Upper lobe of right lung (tissue), 1 donor: ENCODE data around the gene SLC26A8. TPM values are rescaled to one million over a fixed set of nuclear protein-coding genes. Genes with fewer than 3 reads are reported as not detected.
"Not testable (repeated sequence)": the region's sequence is repeated elsewhere in the genome, so short reads cannot be mapped to it uniquely, and the experiment has no call there.

Experiments used
- ATAC-seq: fragments of 200-7000 bp; cut with Tn5 transposase; one replicate; pipeline ENCODE4 v1.9.1; 2020; ENCODE audit warnings: mild to moderate bottlenecking, moderate library complexity
- DNase-seq: peaks from one replicate; pipeline ENCODE4 v3.0.0-alpha.2; 2020
- H3K27ac ChIP-seq: fragments of 200-600 bp; one replicate; pipeline ENCODE4 v1.8.0; 2022
- H3K27me3 ChIP-seq: fragments of 200-600 bp; one replicate; pipeline ENCODE4 v1.8.0; 2022; ENCODE audit warnings: mild to moderate bottlenecking
- H3K36me3 ChIP-seq: fragments of 200-600 bp; one replicate; pipeline ENCODE4 v1.8.0; 2022
- H3K4me1 ChIP-seq: fragments of 200-600 bp; one replicate; pipeline ENCODE4 v1.8.0; 2022
- H3K4me3 ChIP-seq: fragments of 200-600 bp; one replicate; pipeline ENCODE4 v1.8.0; 2022; ENCODE audit warnings: mild to moderate bottlenecking
- H3K9me3 ChIP-seq: fragments of 200-600 bp; one replicate; pipeline ENCODE4 v1.8.0; 2022
- intact Hi-C: fragments of 100-400 bp; cut with DNase I; formaldehyde crosslinking; loops from one replicate; pipeline ENCODE4 v1.11.0; 2022
- total RNA-seq: library from RNA; stranded (reverse); fragmentation: NEBNext Ultra II Directional; extraction: Animal tissue kit (Norgen Biotek cat#: 25700); gene quantifications from one replicate; pipeline ENCODE4 v1.2.1, GENCODE V29; 2021
- TF ChIP-seq, protein P1 (sequence below): fragments of 200-600 bp; IDR thresholded peaks from one replicate; pipeline ENCODE4 v1.8.0; 2022; ENCODE audit warnings: antibody characterized with exemption
- donor health status: DM: no; HTN: yes; CAD: no; lungs with severe emphysema.

The SLC26A8 gene
- total RNA-seq, 1 donor from 2014 or later, result 0.52 TPM

DNA sequence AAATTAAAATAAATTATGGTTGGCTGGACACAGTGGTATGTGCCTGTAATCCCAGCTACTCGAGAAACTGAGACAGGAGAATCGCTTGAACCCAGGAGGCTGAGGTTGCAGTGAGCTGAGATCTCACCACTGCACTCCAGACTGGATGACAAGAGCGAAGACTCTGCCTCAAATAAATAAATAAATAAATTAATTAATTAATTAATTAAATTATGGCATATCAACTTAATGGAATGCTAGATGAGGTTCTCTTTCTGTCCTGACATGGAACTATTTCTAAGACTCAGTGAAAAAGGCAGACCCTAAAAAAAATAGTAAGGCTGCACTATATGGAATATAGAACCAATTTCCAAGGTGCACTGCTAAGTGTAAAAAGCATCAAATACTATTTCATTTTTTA lies 108.4 kb downstream of the SLC26A8 start:
- Histone ChIP-seq H3K9me3 (no peaks in the 10 kb centered on the region), H3K36me3 (no peaks in the 10 kb centered on the region), H3K4me1 (peaks cover 18% of the 10 kb centered on the region), H3K27me3 (no peaks in the 10 kb centered on the region), H3K4me3 (no peak overlapping the region), H3K27ac (no peak overlapping the region)
- DNase-seq (no peak), ATAC-seq (no peak)
- intact Hi-C loops, result no loop called here
- TF ChIP-seq, protein P1, sequence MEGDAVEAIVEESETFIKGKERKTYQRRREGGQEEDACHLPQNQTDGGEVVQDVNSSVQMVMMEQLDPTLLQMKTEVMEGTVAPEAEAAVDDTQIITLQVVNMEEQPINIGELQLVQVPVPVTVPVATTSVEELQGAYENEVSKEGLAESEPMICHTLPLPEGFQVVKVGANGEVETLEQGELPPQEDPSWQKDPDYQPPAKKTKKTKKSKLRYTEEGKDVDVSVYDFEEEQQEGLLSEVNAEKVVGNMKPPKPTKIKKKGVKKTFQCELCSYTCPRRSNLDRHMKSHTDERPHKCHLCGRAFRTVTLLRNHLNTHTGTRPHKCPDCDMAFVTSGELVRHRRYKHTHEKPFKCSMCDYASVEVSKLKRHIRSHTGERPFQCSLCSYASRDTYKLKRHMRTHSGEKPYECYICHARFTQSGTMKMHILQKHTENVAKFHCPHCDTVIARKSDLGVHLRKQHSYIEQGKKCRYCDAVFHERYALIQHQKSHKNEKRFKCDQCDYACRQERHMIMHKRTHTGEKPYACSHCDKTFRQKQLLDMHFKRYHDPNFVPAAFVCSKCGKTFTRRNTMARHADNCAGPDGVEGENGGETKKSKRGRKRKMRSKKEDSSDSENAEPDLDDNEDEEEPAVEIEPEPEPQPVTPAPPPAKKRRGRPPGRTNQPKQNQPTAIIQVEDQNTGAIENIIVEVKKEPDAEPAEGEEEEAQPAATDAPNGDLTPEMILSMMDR, result no peak

DNA sequence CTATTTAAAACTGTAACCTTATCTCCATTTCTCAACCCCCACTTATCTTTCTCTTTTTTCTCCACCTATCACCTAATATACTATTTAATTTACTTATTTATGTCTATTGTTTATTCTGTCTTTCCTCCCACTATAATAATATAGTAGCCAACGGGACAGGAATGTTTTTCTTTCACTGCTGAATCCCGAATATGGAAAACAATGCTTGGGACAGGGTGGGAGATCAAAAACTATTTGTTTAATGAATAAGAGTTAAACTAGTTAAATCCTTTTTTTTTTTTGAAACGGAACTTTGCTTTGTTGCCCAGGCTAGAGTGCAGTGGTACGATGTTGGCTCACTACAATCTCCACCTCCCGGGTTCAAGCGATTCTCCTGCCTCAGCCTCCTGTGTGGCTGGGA lies 109.9 kb downstream of the SLC26A8 start:
- intact Hi-C loops, result no loop called here
- no peaks in the 10 kb centered on the region for H3K9me3 ChIP-seq
- TF ChIP-seq, protein P1, result no peak

GRCh38 chr6:35911871-35912653 lies 112.4 kb downstream of the SLC26A8 start:
- Histone ChIP-seq H3K27ac (no peak overlapping the region), H3K27me3 (no peaks in the 10 kb centered on the region), H3K36me3 (no peaks in the 10 kb centered on the region), H3K4me3 (no peak overlapping the region), H3K9me3 (no peaks in the 10 kb centered on the region), H3K4me1 (no peaks in the 10 kb centered on the region)
- no peak for DNase-seq
- intact Hi-C loops, result no loop called here
- TF ChIP-seq, protein P1, result no peak
- ATAC-seq, result no peak

More for the DNA sequence above, 109.9 kb downstream of the SLC26A8 start:
- H3K4me3 ChIP-seq, result no peak overlapping the region
- no peaks in the 10 kb centered on the region for H3K27me3 ChIP-seq
- DNase-seq (no peak), ATAC-seq (no peak)
- H3K36me3 ChIP-seq, result no peaks in the 10 kb centered on the region
- peaks cover 17% of the 10 kb centered on the region for H3K4me1 ChIP-seq
- no peak overlapping the region for H3K27ac ChIP-seq

DNA sequence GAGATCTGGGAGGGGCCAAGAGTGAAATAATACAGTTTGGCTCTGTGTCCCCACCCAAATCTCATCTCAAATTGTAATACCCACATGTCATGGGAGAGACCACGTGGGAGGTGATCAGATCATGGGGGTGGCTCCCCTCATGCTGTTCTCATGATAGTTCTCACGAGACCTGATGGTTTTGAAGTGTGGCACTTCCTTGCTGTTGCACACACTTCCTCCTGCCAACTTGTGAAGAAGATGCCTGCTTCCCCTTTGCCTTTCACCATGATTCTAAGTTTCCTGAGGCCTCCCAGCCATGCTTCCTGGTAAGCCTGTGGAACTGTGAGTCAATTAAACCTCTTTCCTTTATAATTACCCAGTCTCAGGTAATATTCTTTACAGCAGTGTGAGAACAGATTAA lies 114.9 kb downstream of the SLC26A8 start:
- ATAC-seq, intact Hi-C loops, H3K4me1 ChIP-seq, H3K4me3 ChIP-seq, H3K9me3 ChIP-seq, DNase-seq, H3K27ac ChIP-seq, H3K27me3 ChIP-seq, H3K36me3 ChIP-seq: not testable (repeated sequence)

DNA sequence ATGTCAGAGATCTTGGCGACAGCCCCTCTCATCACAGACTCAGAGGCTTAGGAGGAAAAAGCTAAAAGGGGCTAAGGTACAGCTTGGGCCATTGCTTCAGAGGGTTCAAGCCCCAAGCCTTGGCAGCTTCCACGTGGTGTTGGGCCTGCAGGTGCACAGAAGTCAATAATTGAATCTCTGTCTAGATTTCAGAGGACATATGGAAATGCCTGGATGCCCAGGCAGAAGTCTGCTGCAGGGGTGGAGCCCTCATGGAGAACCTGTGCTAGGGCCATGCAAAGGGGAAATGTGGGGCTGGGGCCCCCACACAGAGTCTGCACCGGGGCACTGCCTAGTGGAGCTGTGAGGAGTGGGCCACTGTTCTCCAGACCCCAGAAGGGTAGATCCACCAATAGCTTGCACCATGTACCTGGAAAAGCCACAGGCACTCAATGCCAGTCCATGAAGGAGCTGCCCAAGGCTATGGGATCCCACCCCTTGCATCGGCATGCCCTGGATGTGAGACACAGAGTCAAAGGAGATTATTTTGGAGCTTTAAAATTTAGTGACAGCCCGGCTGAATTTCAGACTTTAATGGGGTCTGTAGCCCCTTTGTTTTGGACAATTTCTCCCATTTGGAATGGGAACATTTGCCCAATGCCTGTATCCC lies 115.6 kb downstream of the SLC26A8 start:
- H3K4me1 ChIP-seq, H3K9me3 ChIP-seq, H3K36me3 ChIP-seq, H3K27me3 ChIP-seq, DNase-seq, H3K27ac ChIP-seq, H3K4me3 ChIP-seq, intact Hi-C loops, ATAC-seq: not testable (repeated sequence)

DNA sequence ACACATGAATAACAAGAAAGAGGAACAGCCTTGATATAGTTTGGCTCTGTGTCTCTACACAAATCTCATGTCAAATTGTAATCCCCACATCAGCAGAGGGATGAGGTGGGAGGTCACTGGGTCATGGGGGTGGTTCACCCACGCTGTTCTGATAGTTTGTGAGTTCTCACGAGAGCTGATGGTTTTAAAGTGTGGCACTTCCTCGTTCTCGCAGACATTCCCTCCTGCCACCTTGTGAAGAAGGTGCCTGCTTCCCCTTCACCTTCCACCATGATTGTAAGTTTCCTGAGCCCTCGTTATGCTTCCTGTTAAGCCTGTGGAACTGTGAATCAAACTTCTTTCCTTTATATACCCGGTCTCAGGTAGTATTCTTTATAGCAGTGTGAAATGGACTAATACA lies 116.7 kb downstream of the SLC26A8 start:
- Histone ChIP-seq H3K9me3 (no peaks in the 10 kb centered on the region), H3K27me3 (no peaks in the 10 kb centered on the region), H3K36me3 (no peaks in the 10 kb centered on the region), H3K4me3 (no peak overlapping the region), H3K4me1 (no peaks in the 10 kb centered on the region), H3K27ac (no peak overlapping the region)
- TF ChIP-seq, protein P1, result no peak
- ATAC-seq, result no peak
- no peak for DNase-seq
- intact Hi-C loops, result no loop called here
